Skeletal muscle tissue (tissue), 4 donors: ENCODE measurements around the gene AGPAT2. TPM values are rescaled to one million over a fixed set of nuclear protein-coding genes. Genes with fewer than 3 reads are reported as not detected.

Experiments used
- H3K27ac ChIP-seq: one replicate; pipeline ENCODE4 v1.7.0; 2013; ENCODE audit warnings: mild to moderate bottlenecking, low read depth, low read length, inconsistent platforms
- H3K27me3 ChIP-seq, 3 donors: one replicate each; pipeline ENCODE4 v1.7.0; 2013; ENCODE audit warnings: low read length in 3 of 3; ENCODE audit not compliant: control insufficient read depth in 3 of 3, insufficient read depth in 3 of 3
- H3K36me3 ChIP-seq, 3 donors: one replicate each; pipeline ENCODE4 v1.7.0; 2013; ENCODE audit warnings: low read length in 3 of 3; ENCODE audit not compliant: control insufficient read depth in 3 of 3, insufficient read depth in 3 of 3
- H3K4me1 ChIP-seq, 3 donors: one replicate each; pipeline ENCODE4 v1.7.0; 2013; ENCODE audit warnings: low read length in 3 of 3, mild to moderate bottlenecking in 3 of 3; ENCODE audit not compliant: control insufficient read depth in 3 of 3, insufficient read depth in 3 of 3
- H3K4me3 ChIP-seq, 3 donors: one replicate each; pipeline ENCODE4 v1.7.0; 2013; ENCODE audit warnings: low read length in 3 of 3
- H3K9ac ChIP-seq, 3 donors: one replicate each; pipeline ENCODE4 v1.7.0; 2013; ENCODE audit warnings: low read length in 3 of 3, mild to moderate bottlenecking in 3 of 3, moderate library complexity in 2 of 3, low read depth in 1 of 3
- H3K9me3 ChIP-seq, 3 donors: one replicate each; pipeline ENCODE4 v1.7.0; 2013; ENCODE audit warnings: low read length in 3 of 3; ENCODE audit not compliant: control insufficient read depth in 3 of 3
- total RNA-seq: library from RNA; depleted of rRNA; stranded (reverse); fragments of >200 nt; gene quantifications from one replicate; pipeline ENCODE4 v1.2.3, GENCODE V29; 2014
- donor health status: Osteomylitis.

AGPAT2 gene
- total RNA-seq, 1 donor from 2014 or later = 27.1 TPM

DNA sequence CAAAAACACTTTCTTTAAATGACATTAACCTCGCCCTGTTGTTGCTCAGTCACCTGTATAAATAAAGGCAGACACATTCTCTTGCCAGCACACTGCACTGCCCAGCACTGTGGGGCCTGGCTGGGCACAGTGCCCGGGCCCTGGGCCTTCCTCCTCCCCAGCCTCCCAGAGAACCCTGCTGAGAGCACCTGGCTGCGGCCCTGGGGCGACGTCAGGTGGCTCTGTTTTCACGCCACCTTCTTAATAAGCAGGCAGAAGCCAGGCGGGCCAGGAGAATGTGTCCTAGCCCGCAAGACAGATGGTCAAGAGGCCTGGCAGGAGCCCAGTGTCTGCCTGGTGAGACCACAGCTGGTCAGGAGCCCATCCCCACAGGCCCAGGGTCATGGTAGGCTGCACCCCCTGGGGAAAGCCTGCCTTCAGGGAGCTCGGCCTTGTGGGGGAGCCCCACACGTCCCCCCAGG is 8.2 kb upstream of the AGPAT2 start:
- Histone ChIP-seq H3K27me3 (peaks cover 11 to 24% (median 22%) of the 10 kb centered on the region in 3 donors), H3K9me3 (no peaks in the 10 kb centered on the region), H3K4me1 (peaks cover 13 to 40% (median 22%) of the 10 kb centered on the region in 3 donors), H3K36me3 (no peaks in the 10 kb centered on the region), H3K27ac (no peak overlapping the region), H3K4me3 (no peak overlapping the region), H3K9ac (no peak overlapping the region)

DNA sequence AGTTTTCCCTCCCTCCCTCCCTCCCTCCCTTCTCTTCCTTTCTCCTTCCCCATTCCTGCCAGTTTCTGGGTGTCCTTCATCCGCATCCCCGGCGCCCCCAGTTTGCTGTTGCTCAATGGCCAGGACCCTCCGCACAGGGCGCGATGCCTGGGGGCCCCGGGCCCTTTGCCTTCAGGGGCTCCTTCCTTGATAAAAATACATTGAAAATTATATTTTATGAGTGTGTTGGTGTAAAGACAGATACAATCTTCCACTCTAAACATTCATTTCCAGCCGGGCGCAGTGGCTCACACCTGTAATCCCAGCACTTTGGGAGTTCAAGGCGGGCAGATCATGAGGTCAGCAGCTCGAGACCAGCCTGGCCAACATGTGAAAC is 7.6 kb upstream of the AGPAT2 start:
- no peak overlapping the region for H3K4me3 ChIP-seq
- no peak overlapping the region for H3K9ac ChIP-seq
- no peaks in the 10 kb centered on the region for H3K36me3 ChIP-seq
- no peak overlapping the region for H3K27ac ChIP-seq
- peaks cover 6 to 20% (median 18%) of the 10 kb centered on the region in 3 donors for H3K27me3 ChIP-seq
- no peaks in the 10 kb centered on the region for H3K9me3 ChIP-seq
- H3K4me1 ChIP-seq = peaks cover 19 to 46% (median 28%) of the 10 kb centered on the region in 3 donors

DNA sequence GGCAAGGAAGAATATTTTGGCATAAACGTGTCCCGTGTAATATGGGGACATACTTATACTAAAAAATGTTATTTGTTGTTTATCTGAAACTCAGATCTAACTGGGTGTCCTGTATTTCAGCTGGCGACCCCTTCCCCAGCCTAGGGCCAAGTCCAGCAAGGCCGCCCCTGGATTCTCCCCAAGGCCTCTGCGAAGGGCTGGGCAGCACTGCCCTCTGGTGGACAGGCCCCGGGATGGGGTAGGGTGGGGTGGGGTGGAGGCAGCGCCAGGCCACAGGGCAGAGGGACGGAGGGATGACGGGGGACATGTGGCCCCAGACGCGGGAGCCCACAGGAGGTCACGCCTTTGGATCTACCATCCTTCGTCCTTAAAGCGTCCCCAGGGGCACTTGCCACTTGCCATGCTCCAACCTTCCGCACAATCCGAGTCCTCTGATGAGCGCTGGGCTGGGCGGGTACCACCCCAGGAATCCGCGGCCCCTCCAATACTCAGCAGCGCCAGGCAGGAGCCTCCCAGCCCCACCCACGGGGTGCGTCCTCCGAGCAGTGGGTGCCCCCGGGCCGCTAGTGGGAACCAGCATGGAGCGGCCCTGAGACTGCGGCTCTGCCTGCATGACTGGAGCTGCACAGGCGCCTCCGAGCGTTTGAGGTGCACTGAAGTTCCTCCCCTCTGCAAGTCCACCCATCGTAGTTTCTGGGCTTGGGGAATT is 7.1 kb upstream of the AGPAT2 start:
- H3K27ac ChIP-seq = no peak overlapping the region
- H3K9ac ChIP-seq = no peak overlapping the region
- H3K9me3 ChIP-seq = no peaks in the 10 kb centered on the region
- peaks cover 20 to 47% (median 32%) of the 10 kb centered on the region in 3 donors for H3K4me1 ChIP-seq
- no peak overlapping the region for H3K4me3 ChIP-seq
- no peaks in the 10 kb centered on the region for H3K36me3 ChIP-seq
- H3K27me3 ChIP-seq = peaks cover 6 to 20% (median 18%) of the 10 kb centered on the region in 3 donors

DNA sequence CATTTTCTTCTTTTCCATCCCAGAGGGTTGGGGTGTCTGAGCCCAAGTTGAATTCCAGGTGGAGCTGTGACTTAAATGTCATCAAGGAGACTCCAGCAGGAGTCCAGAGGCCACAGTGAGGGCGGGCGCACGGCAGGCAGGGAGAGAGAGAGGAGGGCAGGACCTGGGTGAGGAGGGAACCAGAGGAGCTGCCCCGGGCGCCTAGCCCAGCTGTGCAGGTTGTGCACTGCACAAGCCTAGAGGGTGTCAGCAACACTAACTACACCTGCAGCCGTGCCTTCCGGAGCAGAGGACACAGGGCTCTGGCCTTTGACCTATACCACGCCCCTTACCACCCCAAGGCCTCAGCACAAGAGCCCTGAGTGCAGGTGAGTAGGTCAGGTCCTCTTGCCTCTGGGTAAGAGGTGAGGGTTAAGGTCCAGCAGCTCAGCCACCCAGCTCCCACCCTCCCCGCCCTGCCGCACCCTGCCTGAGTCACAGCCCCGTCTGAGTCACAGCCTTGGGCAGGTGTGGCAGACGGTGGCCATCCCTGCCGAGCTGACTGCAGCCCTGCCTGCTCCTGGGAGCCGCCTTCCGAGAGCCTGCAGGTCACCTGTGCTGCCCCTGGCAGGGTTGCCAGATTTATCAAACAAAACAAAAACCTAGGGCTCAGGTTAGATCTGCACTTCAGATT is 6.4 kb upstream of the AGPAT2 start:
- Histone ChIP-seq H3K27me3 (peaks cover 6 to 20% (median 18%) of the 10 kb centered on the region in 3 donors), H3K27ac (no peak overlapping the region), H3K4me1 (peaks cover 20 to 47% (median 38%) of the 10 kb centered on the region in 3 donors)

DNA sequence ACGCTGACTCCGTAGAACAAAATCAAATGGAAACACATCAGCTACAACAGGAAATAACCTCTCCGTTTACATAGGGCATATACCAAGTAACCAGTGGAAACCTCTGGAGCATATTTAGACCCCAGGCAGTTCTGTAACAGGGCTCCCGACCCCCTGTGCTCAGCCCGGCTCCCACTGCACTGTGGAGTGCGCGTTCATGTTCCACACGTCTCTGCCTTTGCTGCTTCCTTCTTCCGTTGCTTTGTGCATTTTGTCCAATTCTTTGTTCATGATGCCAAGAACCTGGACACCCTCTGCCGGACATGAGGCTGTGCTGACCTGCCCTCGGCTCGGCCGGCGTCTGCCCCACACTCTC is 5.9 kb upstream of the AGPAT2 start:
- no peak overlapping the region for H3K4me3 ChIP-seq
- no peaks in the 10 kb centered on the region for H3K9me3 ChIP-seq
- no peak overlapping the region for H3K9ac ChIP-seq
- H3K36me3 ChIP-seq = no peaks in the 10 kb centered on the region
- H3K27ac ChIP-seq = no peak overlapping the region
- H3K4me1 ChIP-seq = peaks cover 22 to 51% (median 42%) of the 10 kb centered on the region in 3 donors
- H3K27me3 ChIP-seq = peaks cover 6 to 20% (median 16%) of the 10 kb centered on the region in 3 donors

More for the DNA sequence above, 6.4 kb upstream of the AGPAT2 start:
- Histone ChIP-seq H3K9me3 (no peaks in the 10 kb centered on the region), H3K9ac (no peak overlapping the region), H3K4me3 (no peak overlapping the region), H3K36me3 (no peaks in the 10 kb centered on the region)

DNA sequence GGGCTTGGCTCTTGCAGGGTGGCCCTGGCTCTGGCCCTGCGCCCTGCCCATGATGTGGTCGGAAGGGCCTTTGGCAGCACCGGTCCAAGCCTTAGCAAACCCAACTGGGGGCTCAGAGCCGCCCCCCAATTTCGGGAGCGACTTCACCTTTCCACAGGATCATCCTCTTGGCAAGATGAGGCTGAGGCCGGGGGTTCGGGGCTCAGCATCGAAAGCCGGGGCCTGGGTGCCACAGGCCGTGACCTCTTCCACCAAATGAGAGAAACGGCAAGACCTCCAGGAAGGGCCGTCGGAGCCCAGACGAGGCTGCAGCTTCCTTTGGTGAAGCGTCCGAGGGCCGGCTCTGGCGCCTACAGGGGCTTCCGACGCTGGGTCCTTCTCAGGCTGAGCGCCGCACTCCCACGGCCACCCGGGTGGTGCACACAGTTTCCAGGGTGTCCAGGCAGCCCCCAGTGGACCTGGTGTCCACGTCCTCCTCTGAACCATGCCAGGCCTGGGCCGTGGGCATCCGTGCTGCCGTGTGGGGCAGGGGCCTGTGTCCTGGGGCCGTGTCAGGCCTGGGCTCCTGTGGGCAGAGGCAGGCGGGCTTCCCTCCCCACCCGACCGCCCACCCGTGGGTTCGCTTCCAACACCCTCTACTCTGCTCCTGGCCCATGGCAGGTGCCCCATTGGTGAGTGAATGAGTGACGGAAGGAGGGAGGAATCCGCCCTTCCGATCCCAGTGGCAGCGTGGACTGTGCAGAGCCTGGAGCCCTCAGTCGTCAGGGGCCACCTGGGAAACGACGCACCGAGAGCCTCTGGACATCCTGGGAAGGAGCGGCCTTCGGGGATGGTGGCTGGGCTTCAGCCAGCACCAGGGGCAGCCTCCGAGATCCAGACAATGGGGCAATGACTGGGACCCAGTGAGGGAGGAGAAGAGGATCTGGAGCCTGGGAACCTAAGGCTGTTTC is 5.2 kb upstream of the AGPAT2 start:
- H3K27me3 ChIP-seq = peaks cover 5 to 15% (median 9%) of the 10 kb centered on the region in 3 donors
- no peaks in the 10 kb centered on the region for H3K9me3 ChIP-seq
- H3K4me3 ChIP-seq = no peak overlapping the region
- no peak overlapping the region for H3K27ac ChIP-seq
- peaks cover 23 to 51% (median 47%) of the 10 kb centered on the region in 3 donors for H3K4me1 ChIP-seq
- no peak overlapping the region for H3K9ac ChIP-seq
- no peaks in the 10 kb centered on the region for H3K36me3 ChIP-seq

DNA sequence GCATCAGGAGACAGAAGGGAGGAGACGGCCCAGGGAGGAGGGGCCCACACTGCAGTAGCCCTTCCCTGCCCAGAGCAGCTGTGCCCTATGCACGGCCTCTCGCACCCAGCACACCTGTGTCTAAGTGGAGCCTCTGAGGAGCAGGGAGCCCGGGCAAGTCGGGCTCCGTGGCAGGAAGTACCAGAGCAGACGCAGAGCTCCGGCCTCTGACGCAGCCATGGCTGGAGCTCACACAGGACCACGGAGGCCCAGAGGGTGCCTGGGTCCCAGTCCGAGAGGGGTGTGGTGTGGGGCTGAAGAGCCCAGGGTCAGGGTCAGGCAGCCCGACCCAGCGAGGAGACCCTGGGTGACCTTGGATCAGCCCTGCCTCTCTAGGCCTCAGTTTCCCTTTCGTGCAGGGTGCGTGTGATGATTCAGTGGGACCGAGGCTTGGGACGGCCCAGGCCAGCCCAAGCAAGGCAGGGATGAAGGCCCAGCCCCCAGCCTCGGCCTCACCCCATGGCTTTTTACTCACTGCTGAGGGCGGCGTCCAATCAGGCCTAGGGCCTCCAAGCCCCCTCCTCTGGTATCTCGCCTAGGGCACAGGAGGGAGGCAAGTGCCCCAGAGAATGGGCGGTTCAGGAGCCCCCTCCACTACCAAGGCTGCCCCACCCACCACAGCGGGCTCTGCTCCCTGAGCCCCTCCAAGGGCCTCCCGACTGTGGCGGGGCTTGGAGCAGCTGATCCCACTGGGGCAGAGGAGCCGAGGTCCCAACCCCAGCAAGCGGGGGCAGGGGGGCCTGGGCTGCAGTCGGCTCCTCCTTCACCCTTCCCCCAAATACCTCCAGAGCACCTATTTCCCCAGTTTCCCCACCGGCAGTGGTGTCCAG is 4.3 kb upstream of the AGPAT2 start:
- H3K9me3 ChIP-seq = no peaks in the 10 kb centered on the region
- H3K36me3 ChIP-seq = no peaks in the 10 kb centered on the region
- H3K4me3 ChIP-seq = peak overlapping the region in 1 of 3 donors; percentile 6
- peaks cover 0 to 11% (median 4%) of the 10 kb centered on the region in 3 donors for H3K27me3 ChIP-seq
- peak overlapping the region; percentile 94 for H3K27ac ChIP-seq
- H3K4me1 ChIP-seq = peaks cover 23 to 47% (median 47%) of the 10 kb centered on the region in 3 donors
- H3K9ac ChIP-seq = peak overlapping the region in 1 of 3 donors; percentile 82

DNA sequence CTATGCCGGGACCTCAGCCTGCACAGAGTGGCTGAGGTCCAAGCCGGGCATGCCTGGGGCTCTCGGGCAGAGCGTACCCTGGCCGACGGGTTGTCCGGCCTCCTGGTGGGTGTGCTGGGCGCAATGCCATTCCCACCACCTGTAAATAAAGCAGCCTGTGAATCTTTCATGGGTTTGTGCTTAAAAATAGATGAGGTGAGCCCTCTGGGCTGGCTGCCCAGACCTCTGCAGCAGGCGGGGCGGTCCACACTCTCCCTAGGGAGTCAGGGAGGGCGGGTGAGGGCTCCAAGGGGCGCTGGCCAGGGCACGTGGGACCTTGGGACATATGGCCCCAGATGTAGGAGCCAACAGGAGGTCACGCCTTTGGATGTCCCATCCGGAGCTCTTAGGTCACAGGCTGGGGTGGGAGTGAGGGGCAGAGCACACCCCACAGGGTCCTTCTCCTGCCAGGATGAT is 3.6 kb upstream of the AGPAT2 start:
- Histone ChIP-seq H3K27ac (peak overlapping the region; percentile 94), H3K9me3 (no peaks in the 10 kb centered on the region), H3K27me3 (peaks cover 0 to 4% (median 0%) of the 10 kb centered on the region in 3 donors), H3K9ac (peak overlapping the region; percentile 30 to 82 (median 66)), H3K4me1 (peaks cover 29 to 52% (median 50%) of the 10 kb centered on the region in 3 donors), H3K4me3 (peak overlapping the region in 2 of 3 donors; percentile 22 to 39), H3K36me3 (no peaks in the 10 kb centered on the region)
